Caco-2 (cell line): ENCODE data around the gene DIP2A. TPM values are rescaled to one million over a fixed set of nuclear protein-coding genes. Genes with fewer than 3 reads are reported as not detected.

Source experiments
- BruUV-seq: library from RNA; stranded (reverse); fragments of 400-500 nt; replicated peaks from 2 replicates; lab custom pipeline; 2021; lab: Mats Ljungman, UMichigan
- CTCF ChIA-PET: fragments of 300-600 bp; sonication (Branson Sonifier 250); formaldehyde crosslinking; loops from one replicate; lab custom pipeline; 2022; ENCODE audit warnings: antibody characterized with exemption; lab: Charles Lee
- POLR2A ChIA-PET: fragments of 300-600 bp; sonication (Branson Sonifier 250); formaldehyde crosslinking; loops from one replicate; lab custom pipeline; 2022; ENCODE audit warnings: antibody characterized with exemption; lab: Charles Lee
- DNase-seq, 2 experiments: peaks; one replicate each; pipeline versions ENCODE4 v3.0.0 to v3.0.0-alpha.2; 2020 to 2022
- H3K27me3 ChIP-seq: replicated peaks from 2 replicates; pipeline ENCODE4 v1.6.0; 2011; ENCODE audit warnings: low read length; ENCODE audit not compliant: control insufficient read depth, insufficient read depth
- H3K36me3 ChIP-seq: 2 replicates; pipeline ENCODE4 v1.5.1; 2011; ENCODE audit warnings: low read length; ENCODE audit not compliant: control insufficient read depth, insufficient read depth
- H3K4me1 ChIP-seq: fragments of 250-450 bp; sonication (Bioruptor Pico); 2 replicates; pipeline ENCODE4 v1.5.1; 2020; ENCODE audit warnings: mild to moderate bottlenecking
- H3K4me3 ChIP-seq: 2 replicates; pipeline ENCODE4 v1.5.1; 2011; ENCODE audit warnings: low read depth, mild to moderate bottlenecking, control low read depth, low read length
- H3K9me3 ChIP-seq: fragments of 250-450 bp; sonication (Bioruptor Pico); 2 replicates; pipeline ENCODE4 v1.5.1; 2020; ENCODE audit warnings: mild to moderate bottlenecking, moderate library complexity
- H3K27ac Mint-ChIP-seq: one replicate; pipeline ENCODE4 v1.8.0; 2022; ENCODE audit warnings: mixed read lengths; ENCODE audit not compliant: unreplicated experiment
- H3K27me3 Mint-ChIP-seq: one replicate; pipeline ENCODE4 v1.8.0; 2022; ENCODE audit warnings: mixed read lengths; ENCODE audit not compliant: insufficient read depth, unreplicated experiment
- H3K36me3 Mint-ChIP-seq: one replicate; pipeline ENCODE4 v1.8.0; 2022; ENCODE audit warnings: mild to moderate bottlenecking, mixed read lengths; ENCODE audit not compliant: insufficient read depth, unreplicated experiment
- H3K4me1 Mint-ChIP-seq: one replicate; pipeline ENCODE4 v1.8.0; 2022; ENCODE audit warnings: low read depth, mixed read lengths; ENCODE audit not compliant: unreplicated experiment
- H3K4me3 Mint-ChIP-seq: one replicate; pipeline ENCODE4 v1.8.0; 2022; ENCODE audit warnings: mild to moderate bottlenecking, moderate library complexity, mixed read lengths; ENCODE audit not compliant: unreplicated experiment
- H3K9me3 Mint-ChIP-seq: one replicate; pipeline ENCODE4 v1.8.0; 2022; ENCODE audit warnings: mixed read lengths; ENCODE audit not compliant: unreplicated experiment
- CTCF ChIP-seq, 2 experiments: fragments of 200-600 bp in 1 of 2; IDR thresholded peaks; 1 replicate in 1 of 2; 2 replicates in 1 of 2; pipeline versions ENCODE4 v1.5.1 to v1.8.0; 2011 to 2022; ENCODE audit warnings: antibody characterized with exemption in 1 of 2, control low read depth in 1 of 2, inconsistent platforms in 1 of 2, low read depth in 1 of 2, low read length in 1 of 2, mild to moderate bottlenecking in 1 of 2, moderate library complexity in 1 of 2; ENCODE audit not compliant: insufficient read depth in 1 of 2, severe bottlenecking in 1 of 2, unreplicated experiment in 1 of 2
- intact Hi-C: fragments of 100-400 bp; cut with micrococcal nuclease; formaldehyde crosslinking; loops from one replicate; pipeline ENCODE4 v1.10.0; 2022; ENCODE audit not compliant: unreplicated experiment
- total RNA-seq: library from RNA; stranded (reverse); gene quantifications from 2 replicates; pipeline ENCODE4 v1.2.3, GENCODE V29; 2022

Gene DIP2A
- total RNA-seq, 1 experiment from 2014 or later, result 44.6 TPM

- Histone ChIP-seq H3K9me3 (no peaks in the 10 kb centered on the region), H3K4me3 (no peak overlapping the region), H3K27me3 (no peaks in the 10 kb centered on the region), H3K36me3 (peaks cover 2% of the 10 kb centered on the region), H3K4me1 (no peaks in the 10 kb centered on the region)
- POLR2A ChIA-PET, result no interaction called here
- CTCF ChIA-PET, result no interaction called here
- Mint-ChIP-seq H3K9me3 (no peaks in the 10 kb centered on the region), H3K4me3 (no peak overlapping the region), H3K27me3 (no peaks in the 10 kb centered on the region), H3K4me1 (no peaks in the 10 kb centered on the region), H3K36me3 (peaks cover 56% of the 10 kb centered on the region), H3K27ac (no peak overlapping the region)
- no peak for TF ChIP-seq CTCF (IDR thresholded peaks at IDR 0.05; ENCODE audit: insufficient read depth in 1 of 2, low read depth in 1 of 2, low read length in 1 of 2, severe bottlenecking in 1 of 2, unreplicated experiment in 1 of 2)
- no TSS peak for BruUV-seq
- DNase-seq, result no peak
- intact Hi-C loops, result no loop called here
Measured at GRCh38 chr21:46538262-46538661, 79.6 kb downstream of the DIP2A start.

GRCh38 chr21:46538851-46539666 lies 80.4 kb downstream of the DIP2A start:
- peaks cover 61% of the 10 kb centered on the region for H3K36me3 Mint-ChIP-seq
- no peaks in the 10 kb centered on the region for H3K9me3 Mint-ChIP-seq
- intact Hi-C loops, result no loop called here
- no peak overlapping the region for H3K4me3 Mint-ChIP-seq
- Histone ChIP-seq H3K9me3 (no peaks in the 10 kb centered on the region), H3K4me3 (no peak overlapping the region), H3K4me1 (no peaks in the 10 kb centered on the region), H3K36me3 (no peaks in the 10 kb centered on the region; the same call in none of the 2 replicates), H3K27me3 (no peaks in the 10 kb centered on the region)
- no peak for DNase-seq
- no peak overlapping the region for H3K27ac Mint-ChIP-seq
- H3K4me1 Mint-ChIP-seq, result no peaks in the 10 kb centered on the region
- no TSS peak for BruUV-seq
- ChIA-PET POLR2A (no interaction called here), CTCF (no interaction called here)
- no peaks in the 10 kb centered on the region for H3K27me3 Mint-ChIP-seq
- TF ChIP-seq CTCF (IDR thresholded peaks at IDR 0.05; ENCODE audit: insufficient read depth in 1 of 2, low read depth in 1 of 2, low read length in 1 of 2, severe bottlenecking in 1 of 2, unreplicated experiment in 1 of 2), result no peak

GRCh38 chr21:46540087-46540710 lies 81.5 kb downstream of the DIP2A start:
- Mint-ChIP-seq H3K9me3 (no peaks in the 10 kb centered on the region), H3K4me1 (no peaks in the 10 kb centered on the region), H3K27ac (no peak overlapping the region), H3K4me3 (no peak overlapping the region), H3K36me3 (peaks cover 66% of the 10 kb centered on the region), H3K27me3 (no peaks in the 10 kb centered on the region)
- Histone ChIP-seq H3K4me3 (no peak overlapping the region), H3K9me3 (no peaks in the 10 kb centered on the region), H3K27me3 (no peaks in the 10 kb centered on the region), H3K36me3 (no peaks in the 10 kb centered on the region; the same call in none of the 2 replicates), H3K4me1 (no peaks in the 10 kb centered on the region)
- ChIA-PET CTCF (no interaction called here), POLR2A (no interaction called here)
- intact Hi-C loops, result no loop called here
- DNase-seq, result no peak
- no peak for TF ChIP-seq CTCF (IDR thresholded peaks at IDR 0.05; ENCODE audit: insufficient read depth in 1 of 2, low read depth in 1 of 2, low read length in 1 of 2, severe bottlenecking in 1 of 2, unreplicated experiment in 1 of 2)
- BruUV-seq, result no TSS peak
